Measurements from ENCODE around the gene AP3B1.

DNA sequence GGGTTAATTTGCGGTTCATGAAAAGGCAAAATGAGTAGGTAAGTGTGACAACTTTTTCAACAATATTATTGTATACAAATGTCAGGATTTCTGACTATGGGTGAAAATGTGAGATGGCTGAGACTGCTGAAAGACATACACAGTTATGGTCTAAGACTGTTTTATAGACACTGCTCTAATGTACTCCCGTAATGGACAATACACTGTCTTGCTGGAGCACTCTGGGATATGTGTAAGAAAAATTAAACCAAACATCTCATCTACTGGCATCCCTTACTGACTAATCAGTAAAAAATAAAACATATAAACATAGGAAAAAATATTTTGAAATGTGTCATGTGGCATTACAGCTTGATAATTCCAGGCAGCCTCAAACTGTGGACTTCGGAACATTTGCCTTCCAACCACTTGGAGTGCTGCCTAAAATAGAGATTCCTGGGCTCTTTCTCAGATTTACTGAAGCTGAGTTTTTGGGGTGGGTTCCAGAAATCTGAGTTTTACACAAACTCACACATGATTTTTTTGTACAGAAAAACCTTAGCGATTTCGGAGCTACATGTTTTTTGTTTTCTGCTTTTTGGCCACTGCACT is 284.5 kb downstream of the AP3B1 start:
- TF ChIP-seq, protein P1, sequence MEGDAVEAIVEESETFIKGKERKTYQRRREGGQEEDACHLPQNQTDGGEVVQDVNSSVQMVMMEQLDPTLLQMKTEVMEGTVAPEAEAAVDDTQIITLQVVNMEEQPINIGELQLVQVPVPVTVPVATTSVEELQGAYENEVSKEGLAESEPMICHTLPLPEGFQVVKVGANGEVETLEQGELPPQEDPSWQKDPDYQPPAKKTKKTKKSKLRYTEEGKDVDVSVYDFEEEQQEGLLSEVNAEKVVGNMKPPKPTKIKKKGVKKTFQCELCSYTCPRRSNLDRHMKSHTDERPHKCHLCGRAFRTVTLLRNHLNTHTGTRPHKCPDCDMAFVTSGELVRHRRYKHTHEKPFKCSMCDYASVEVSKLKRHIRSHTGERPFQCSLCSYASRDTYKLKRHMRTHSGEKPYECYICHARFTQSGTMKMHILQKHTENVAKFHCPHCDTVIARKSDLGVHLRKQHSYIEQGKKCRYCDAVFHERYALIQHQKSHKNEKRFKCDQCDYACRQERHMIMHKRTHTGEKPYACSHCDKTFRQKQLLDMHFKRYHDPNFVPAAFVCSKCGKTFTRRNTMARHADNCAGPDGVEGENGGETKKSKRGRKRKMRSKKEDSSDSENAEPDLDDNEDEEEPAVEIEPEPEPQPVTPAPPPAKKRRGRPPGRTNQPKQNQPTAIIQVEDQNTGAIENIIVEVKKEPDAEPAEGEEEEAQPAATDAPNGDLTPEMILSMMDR (IDR thresholded peaks at IDR 0.05), result no peak
- no peak for TF ChIP-seq POLR2A (IDR thresholded peaks at IDR 0.05)
- no peak for TF ChIP-seq POLR2AphosphoS5 (IDR thresholded peaks at IDR 0.05)
- TF ChIP-seq EP300 (IDR thresholded peaks at IDR 0.05), result no peak

Data from upper lobe of left lung (tissue), 4 donors.